ENCODE results near the gene BTNL9. TPM values are rescaled to one million over a fixed set of nuclear protein-coding genes. Genes with fewer than 3 reads are reported as not detected.

Gene BTNL9
- total RNA-seq, 6 donors from 2014 or later, result 71.8 to 634 (median 147) TPM

DNA sequence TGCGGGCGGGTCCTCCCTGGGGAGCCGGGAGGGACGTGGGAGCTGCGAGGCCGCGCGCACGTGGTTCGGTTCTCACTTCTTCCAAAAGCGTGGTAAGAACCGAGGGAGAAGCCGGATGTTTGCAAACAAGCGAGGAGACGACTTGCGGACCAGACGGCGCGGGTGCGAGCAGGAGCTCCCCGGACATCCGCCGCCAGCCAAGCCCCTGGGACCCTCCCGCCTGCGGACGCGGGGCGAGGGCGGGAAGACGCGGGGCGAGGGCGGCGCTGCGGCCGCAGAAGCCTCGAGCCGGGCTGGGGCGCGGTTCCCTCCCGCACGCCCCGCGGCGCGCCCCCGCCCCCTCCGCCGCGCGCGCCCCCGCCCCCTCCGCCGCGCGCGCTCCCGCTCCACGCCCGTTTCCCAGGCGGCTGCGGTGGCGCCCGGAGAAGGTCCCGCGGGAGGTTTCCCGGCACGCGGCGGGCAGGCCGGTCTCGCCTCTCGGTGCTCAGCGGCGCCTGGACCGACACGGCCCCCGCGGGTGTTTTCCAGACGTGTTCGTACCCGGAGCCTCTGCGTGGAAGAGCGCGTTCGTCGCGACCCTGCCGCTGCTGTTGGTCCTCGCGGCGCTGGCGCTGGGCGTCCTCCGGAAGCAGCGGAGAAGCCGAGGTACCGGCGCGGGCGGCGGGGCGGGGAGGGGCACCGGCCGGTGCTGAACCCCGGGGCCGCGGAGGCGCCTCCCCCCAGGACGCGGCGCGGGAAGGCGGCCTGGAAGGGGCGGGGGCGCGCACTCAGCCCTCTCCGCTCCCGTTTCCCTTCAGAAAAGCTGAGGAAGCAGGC lies 12.8 kb downstream of the BTNL9 start:
- 2% methylated on average over 63 of the region's 120 CpGs; no CpG with 5 or more reads in 1 of the 2 donors for WGBS, 2 donors
- H3K27ac ChIP-seq, result peak overlapping the region; percentile 69 to 87 (median 82)

DNA sequence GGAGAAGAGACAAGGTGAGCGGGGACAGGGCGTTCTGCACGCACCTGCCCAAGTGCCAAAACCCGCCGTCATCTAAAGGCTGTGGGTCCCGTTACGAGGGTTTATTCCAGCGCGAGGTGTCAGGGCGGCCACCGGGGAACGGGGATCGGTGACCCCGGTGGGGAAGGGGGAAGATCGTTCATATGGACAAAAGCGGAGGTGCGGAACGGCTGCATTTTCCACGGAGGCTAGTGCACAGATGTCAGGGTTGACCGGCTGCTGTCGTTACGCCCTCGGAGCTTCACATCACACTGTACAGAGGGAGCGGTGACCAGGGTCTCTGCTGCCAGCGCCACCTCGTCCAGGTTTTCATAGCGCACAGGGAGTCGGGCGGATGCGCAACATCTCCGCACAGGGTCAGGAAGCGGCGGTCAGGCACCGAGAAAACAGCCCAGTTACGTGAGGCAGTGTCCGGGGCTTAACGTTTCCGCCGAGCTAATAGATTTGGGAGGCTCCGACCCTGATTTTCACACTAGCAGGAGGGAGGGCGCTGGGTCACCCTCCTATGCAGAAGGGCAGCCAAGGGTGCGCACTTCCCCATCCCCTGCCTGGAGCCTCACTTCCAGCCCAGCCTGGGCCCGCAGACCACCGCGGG lies 13.5 kb downstream of the BTNL9 start:
- ATAC-seq (ENCODE audit: low FRiP score in 2 of 2) (peak; percentile 15 to 50), DNase-seq (no peak)
- H3K36me3 ChIP-seq, result peaks cover 0 to 41% (median 0%) of the 10 kb centered on the region in 4 donors
- peak overlapping the region; percentile 69 to 87 (median 82) for H3K27ac ChIP-seq
- H3K9me3 ChIP-seq, result no peaks in the 10 kb centered on the region
- 1 to 2% methylated on average over 14 to 28 of the region's 45 CpGs for WGBS, 2 donors
- TF ChIP-seq POLR2A (IDR thresholded peaks at IDR 0.05), result no peak
- TF ChIP-seq POLR2AphosphoS5 (IDR thresholded peaks at IDR 0.05), result no peak
- TF ChIP-seq, protein P1, sequence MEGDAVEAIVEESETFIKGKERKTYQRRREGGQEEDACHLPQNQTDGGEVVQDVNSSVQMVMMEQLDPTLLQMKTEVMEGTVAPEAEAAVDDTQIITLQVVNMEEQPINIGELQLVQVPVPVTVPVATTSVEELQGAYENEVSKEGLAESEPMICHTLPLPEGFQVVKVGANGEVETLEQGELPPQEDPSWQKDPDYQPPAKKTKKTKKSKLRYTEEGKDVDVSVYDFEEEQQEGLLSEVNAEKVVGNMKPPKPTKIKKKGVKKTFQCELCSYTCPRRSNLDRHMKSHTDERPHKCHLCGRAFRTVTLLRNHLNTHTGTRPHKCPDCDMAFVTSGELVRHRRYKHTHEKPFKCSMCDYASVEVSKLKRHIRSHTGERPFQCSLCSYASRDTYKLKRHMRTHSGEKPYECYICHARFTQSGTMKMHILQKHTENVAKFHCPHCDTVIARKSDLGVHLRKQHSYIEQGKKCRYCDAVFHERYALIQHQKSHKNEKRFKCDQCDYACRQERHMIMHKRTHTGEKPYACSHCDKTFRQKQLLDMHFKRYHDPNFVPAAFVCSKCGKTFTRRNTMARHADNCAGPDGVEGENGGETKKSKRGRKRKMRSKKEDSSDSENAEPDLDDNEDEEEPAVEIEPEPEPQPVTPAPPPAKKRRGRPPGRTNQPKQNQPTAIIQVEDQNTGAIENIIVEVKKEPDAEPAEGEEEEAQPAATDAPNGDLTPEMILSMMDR (IDR thresholded peaks at IDR 0.05), result no peak
- no peak for TF ChIP-seq EP300 (IDR thresholded peaks at IDR 0.05)
- H3K4me1 ChIP-seq, result peaks cover 18 to 34% (median 26%) of the 10 kb centered on the region in 4 donors
- peak overlapping the region; percentile 28 to 63 (median 56) for H3K4me3 ChIP-seq
- peaks cover 0 to 23% (median 10%) of the 10 kb centered on the region in 4 donors for H3K27me3 ChIP-seq

More for the DNA sequence above, 12.8 kb downstream of the BTNL9 start:
- TF ChIP-seq POLR2A (IDR thresholded peaks at IDR 0.05) (no peak), EP300 (IDR thresholded peaks at IDR 0.05) (no peak), POLR2AphosphoS5 (IDR thresholded peaks at IDR 0.05) (no peak)
- TF ChIP-seq, protein P1 (IDR thresholded peaks at IDR 0.05), result no peak
- DNase-seq (peak in 1 of 2 donors; percentile 87), ATAC-seq (ENCODE audit: low FRiP score in 2 of 2) (peak in 1 of 2 donors; percentile 33)
- H3K4me1 ChIP-seq, result peaks cover 18 to 34% (median 26%) of the 10 kb centered on the region in 4 donors
- H3K27me3 ChIP-seq, result peaks cover 0 to 23% (median 10%) of the 10 kb centered on the region in 4 donors
- H3K9me3 ChIP-seq, result no peaks in the 10 kb centered on the region
- peaks cover 0 to 42% (median 0%) of the 10 kb centered on the region in 4 donors for H3K36me3 ChIP-seq
- peak overlapping the region; percentile 27 to 63 (median 56) for H3K4me3 ChIP-seq

DNA sequence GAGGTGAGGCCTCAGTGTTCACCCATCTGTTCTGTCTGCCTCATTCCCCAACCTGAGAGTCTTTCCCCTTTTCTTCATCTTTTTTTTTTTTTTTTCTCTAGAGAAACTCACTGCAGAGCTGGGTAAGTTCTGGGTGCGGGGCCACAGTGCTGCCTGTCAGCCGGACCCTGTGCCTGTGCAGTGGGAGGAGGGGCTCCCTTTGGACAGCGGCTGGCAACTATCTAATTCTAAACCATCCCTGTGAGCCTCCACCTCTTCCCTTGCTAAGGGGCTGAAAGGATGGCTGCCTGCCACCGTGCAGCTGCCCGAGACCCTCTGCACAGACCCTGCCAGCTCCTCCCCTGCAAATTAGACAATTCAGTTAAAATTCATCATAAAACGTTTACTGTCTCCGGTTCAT lies 14.1 kb downstream of the BTNL9 start:
- Histone ChIP-seq H3K4me1 (peaks cover 21 to 38% (median 26%) of the 10 kb centered on the region in 4 donors), H3K9me3 (no peaks in the 10 kb centered on the region), H3K36me3 (peaks cover 0 to 39% (median under 1%) of the 10 kb centered on the region in 4 donors), H3K4me3 (peak overlapping the region; percentile 28 to 63 (median 56)), H3K27me3 (peaks cover 0 to 26% (median 12%) of the 10 kb centered on the region in 4 donors), H3K27ac (peak overlapping the region in 3 of 4 donors; percentile 78 to 87 (median 85))
- 21 to 42% methylated on average over 7 of the region's 7 CpGs for WGBS, 2 donors
- no peak for TF ChIP-seq POLR2A (IDR thresholded peaks at IDR 0.05)
- ATAC-seq (ENCODE audit: low FRiP score in 2 of 2) (peak in 1 of 2 donors; percentile 31), DNase-seq (no peak)

DNA sequence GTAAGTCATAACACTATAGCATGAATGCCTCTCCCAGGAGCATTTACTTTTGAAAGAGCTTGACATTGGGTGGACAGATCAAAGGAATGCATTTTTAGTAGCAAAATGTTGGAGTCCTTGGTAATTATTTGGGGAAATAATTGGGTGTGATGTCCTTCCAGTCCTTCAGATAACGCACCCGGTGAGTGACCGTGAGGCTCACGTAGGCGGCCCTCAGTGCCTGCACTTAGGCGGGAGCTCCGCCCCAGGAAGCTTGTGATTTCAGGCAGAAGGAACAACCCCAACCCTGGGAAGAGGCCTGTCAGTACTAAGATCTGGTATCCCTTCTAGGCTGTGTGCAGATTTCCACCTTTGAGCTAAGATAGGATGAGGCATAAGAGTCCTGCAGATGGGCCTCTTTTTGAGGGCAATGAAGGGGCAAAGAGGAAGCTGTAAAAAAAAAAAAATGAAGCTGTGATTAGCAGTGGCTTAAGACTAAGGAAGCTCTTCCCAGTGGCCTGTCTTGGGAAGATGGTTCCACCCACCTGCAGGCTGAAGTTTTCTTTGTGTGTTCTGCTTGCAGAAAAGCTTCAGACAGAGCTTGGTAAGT lies 14.9 kb downstream of the BTNL9 start:
- peak overlapping the region in 2 of 4 donors; percentile 52 to 63 for H3K4me3 ChIP-seq
- TF ChIP-seq EP300 (IDR thresholded peaks at IDR 0.05) (no peak), POLR2AphosphoS5 (IDR thresholded peaks at IDR 0.05) (no peak), POLR2A (IDR thresholded peaks at IDR 0.05) (no peak)
- TF ChIP-seq, protein P1 (IDR thresholded peaks at IDR 0.05), result no peak
- peaks cover 21 to 38% (median 28%) of the 10 kb centered on the region in 4 donors for H3K4me1 ChIP-seq
- DNase-seq (no peak), ATAC-seq (ENCODE audit: low FRiP score in 2 of 2) (no peak)
- peak overlapping the region in 2 of 4 donors; percentile 85 to 87 for H3K27ac ChIP-seq
- no peaks in the 10 kb centered on the region for H3K9me3 ChIP-seq
- H3K27me3 ChIP-seq, result peaks cover 0 to 33% (median 20%) of the 10 kb centered on the region in 4 donors
- 41 to 47% methylated on average over 7 of the region's 7 CpGs for WGBS, 2 donors
- H3K36me3 ChIP-seq, result peaks cover 0 to 37% (median 4%) of the 10 kb centered on the region in 4 donors

All from upper lobe of left lung (tissue), 6 donors.